ENCODE results near the gene EIF3J. TPM values are rescaled to one million over a fixed set of nuclear protein-coding genes. Genes with fewer than 3 reads are reported as not detected.

EIF3J gene
- polyA plus RNA-seq, 1 donor from 2014 or later: 52.9 TPM

DNA sequence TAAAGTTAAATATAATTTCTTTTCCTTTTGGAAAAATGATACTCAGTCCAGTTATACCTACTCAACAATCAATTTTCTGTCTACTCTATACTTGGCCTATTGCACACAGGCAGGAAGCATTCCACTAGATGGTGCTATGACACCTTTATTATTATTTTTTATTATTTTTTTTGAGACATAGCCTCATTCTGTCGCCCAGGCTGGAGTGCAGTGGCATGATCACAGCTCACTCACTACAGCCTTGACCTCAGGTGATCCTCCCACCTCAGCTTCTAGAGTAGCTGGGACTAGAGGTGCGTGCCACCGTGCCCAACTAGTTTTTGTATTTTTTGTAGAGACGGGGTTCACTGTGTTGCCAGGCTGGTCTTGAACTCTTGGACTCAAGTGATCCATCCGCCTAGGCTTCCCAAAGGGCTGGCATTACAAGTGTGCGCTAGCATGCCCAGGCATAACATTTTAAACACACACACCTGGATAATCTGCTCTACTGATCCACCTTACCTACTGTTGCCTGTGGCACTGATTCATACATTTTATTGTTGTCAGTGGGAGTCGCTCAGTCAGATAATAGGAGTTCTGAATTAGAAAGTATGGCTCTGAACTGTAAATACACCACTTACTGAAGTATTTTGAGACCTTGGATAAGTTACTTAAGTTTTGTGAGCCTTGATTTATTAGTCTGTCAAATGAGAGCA is 56.2 kb downstream of the EIF3J start:
- no peak overlapping the region for H3K27ac ChIP-seq (ENCODE audit: low read length)

DNA sequence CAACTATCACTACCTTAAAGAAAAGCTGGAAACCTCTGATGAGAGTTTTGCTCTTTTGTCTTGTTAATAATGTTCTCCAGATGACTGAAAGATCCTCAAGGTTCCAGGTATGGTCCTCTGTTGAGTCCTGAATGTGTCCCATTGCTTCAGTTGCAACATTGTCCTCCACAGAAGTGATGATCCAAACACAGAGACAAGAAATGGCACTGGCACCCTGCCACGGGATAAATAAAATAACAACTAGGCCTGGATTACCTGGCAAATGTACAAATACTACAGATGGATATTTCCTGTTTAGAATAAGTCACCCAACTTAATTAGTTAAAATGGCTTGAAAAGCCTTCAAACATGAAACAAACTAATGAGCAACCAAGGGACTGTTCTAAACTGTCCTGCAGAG is 58.3 kb downstream of the EIF3J start:
- no peaks in the 10 kb centered on the region for H3K27me3 ChIP-seq (ENCODE audit: insufficient read depth, low read depth, low read length)
- H3F3A ChIP-seq (ENCODE audit: insufficient read depth, low read length, poor library complexity, severe bottlenecking): no peaks in the 10 kb centered on the region
- H3K79me2 ChIP-seq (replicated peaks; ENCODE audit: insufficient read depth, low read length): no peaks in the 10 kb centered on the region
- H4K20me1 ChIP-seq (ENCODE audit: insufficient read depth): no peaks in the 10 kb centered on the region
- H3K4me3 ChIP-seq (ENCODE audit: low read length): no peak overlapping the region
- TF ChIP-seq EP300 (conservative IDR thresholded peaks at IDR 0.05; ENCODE audit: poor library complexity, severe bottlenecking) (no peak), MXI1 (conservative IDR thresholded peaks at IDR 0.05; ENCODE audit: poor library complexity, severe bottlenecking) (no peak), RAD21 (conservative IDR thresholded peaks at IDR 0.05) (no peak), POLR2AphosphoS5 (IDR thresholded peaks at IDR 0.05) (no peak), TAF1 (IDR thresholded peaks at IDR 0.05; ENCODE audit: low read depth) (no peak), SMC3 (conservative IDR thresholded peaks at IDR 0.05; ENCODE audit: poor library complexity) (no peak), EZH2 (IDR thresholded peaks at IDR 0.05; ENCODE audit: borderline replicate concordance, insufficient read depth, low read length, poor library complexity, severe bottlenecking) (no peak)
- TF ChIP-seq, protein P1, sequence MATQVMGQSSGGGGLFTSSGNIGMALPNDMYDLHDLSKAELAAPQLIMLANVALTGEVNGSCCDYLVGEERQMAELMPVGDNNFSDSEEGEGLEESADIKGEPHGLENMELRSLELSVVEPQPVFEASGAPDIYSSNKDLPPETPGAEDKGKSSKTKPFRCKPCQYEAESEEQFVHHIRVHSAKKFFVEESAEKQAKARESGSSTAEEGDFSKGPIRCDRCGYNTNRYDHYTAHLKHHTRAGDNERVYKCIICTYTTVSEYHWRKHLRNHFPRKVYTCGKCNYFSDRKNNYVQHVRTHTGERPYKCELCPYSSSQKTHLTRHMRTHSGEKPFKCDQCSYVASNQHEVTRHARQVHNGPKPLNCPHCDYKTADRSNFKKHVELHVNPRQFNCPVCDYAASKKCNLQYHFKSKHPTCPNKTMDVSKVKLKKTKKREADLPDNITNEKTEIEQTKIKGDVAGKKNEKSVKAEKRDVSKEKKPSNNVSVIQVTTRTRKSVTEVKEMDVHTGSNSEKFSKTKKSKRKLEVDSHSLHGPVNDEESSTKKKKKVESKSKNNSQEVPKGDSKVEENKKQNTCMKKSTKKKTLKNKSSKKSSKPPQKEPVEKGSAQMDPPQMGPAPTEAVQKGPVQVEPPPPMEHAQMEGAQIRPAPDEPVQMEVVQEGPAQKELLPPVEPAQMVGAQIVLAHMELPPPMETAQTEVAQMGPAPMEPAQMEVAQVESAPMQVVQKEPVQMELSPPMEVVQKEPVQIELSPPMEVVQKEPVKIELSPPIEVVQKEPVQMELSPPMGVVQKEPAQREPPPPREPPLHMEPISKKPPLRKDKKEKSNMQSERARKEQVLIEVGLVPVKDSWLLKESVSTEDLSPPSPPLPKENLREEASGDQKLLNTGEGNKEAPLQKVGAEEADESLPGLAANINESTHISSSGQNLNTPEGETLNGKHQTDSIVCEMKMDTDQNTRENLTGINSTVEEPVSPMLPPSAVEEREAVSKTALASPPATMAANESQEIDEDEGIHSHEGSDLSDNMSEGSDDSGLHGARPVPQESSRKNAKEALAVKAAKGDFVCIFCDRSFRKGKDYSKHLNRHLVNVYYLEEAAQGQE (IDR thresholded peaks at IDR 0.05; ENCODE audit: borderline replicate concordance): no peak
- TF ChIP-seq, protein P2, sequence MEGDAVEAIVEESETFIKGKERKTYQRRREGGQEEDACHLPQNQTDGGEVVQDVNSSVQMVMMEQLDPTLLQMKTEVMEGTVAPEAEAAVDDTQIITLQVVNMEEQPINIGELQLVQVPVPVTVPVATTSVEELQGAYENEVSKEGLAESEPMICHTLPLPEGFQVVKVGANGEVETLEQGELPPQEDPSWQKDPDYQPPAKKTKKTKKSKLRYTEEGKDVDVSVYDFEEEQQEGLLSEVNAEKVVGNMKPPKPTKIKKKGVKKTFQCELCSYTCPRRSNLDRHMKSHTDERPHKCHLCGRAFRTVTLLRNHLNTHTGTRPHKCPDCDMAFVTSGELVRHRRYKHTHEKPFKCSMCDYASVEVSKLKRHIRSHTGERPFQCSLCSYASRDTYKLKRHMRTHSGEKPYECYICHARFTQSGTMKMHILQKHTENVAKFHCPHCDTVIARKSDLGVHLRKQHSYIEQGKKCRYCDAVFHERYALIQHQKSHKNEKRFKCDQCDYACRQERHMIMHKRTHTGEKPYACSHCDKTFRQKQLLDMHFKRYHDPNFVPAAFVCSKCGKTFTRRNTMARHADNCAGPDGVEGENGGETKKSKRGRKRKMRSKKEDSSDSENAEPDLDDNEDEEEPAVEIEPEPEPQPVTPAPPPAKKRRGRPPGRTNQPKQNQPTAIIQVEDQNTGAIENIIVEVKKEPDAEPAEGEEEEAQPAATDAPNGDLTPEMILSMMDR (IDR thresholded peaks at IDR 0.05; ENCODE audit: poor library complexity, severe bottlenecking): no peak
- H3K27ac ChIP-seq (ENCODE audit: low read length): no peak overlapping the region
- no peak overlapping the region for H3K9ac ChIP-seq (ENCODE audit: low read length)
- H3K36me3 ChIP-seq (ENCODE audit: insufficient read depth, low read length): peaks cover 10% of the 10 kb centered on the region
- no peak overlapping the region for H2AFZ ChIP-seq (ENCODE audit: low read depth, low read length)
- H3K9me2 ChIP-seq (ENCODE audit: insufficient read depth, low read length): no peaks in the 10 kb centered on the region
- no peaks in the 10 kb centered on the region for H3K9me3 ChIP-seq (ENCODE audit: low read length)
- no peak overlapping the region for H3K4me2 ChIP-seq (ENCODE audit: low read length)

More for the DNA sequence above, 56.2 kb downstream of the EIF3J start:
- H2AFZ ChIP-seq (ENCODE audit: low read depth, low read length): no peak overlapping the region
- no peaks in the 10 kb centered on the region for H3K9me2 ChIP-seq (ENCODE audit: insufficient read depth, low read length)
- H3K9me3 ChIP-seq (ENCODE audit: low read length): no peaks in the 10 kb centered on the region
- H3K36me3 ChIP-seq (ENCODE audit: insufficient read depth, low read length): peaks cover 10% of the 10 kb centered on the region
- TF ChIP-seq, protein P2 (IDR thresholded peaks at IDR 0.05; ENCODE audit: poor library complexity, severe bottlenecking): peak; percentile 61
- TF ChIP-seq SMC3 (conservative IDR thresholded peaks at IDR 0.05; ENCODE audit: poor library complexity): peak; percentile 62
- no peak for TF ChIP-seq EP300 (conservative IDR thresholded peaks at IDR 0.05; ENCODE audit: poor library complexity, severe bottlenecking)
- H3F3A ChIP-seq (ENCODE audit: insufficient read depth, low read length, poor library complexity, severe bottlenecking): no peaks in the 10 kb centered on the region
- no peaks in the 10 kb centered on the region for H3K79me2 ChIP-seq (replicated peaks; ENCODE audit: insufficient read depth, low read length)
- H3K27me3 ChIP-seq (ENCODE audit: insufficient read depth, low read depth, low read length): no peaks in the 10 kb centered on the region
- H3K4me3 ChIP-seq (ENCODE audit: low read length): no peak overlapping the region
- H4K20me1 ChIP-seq (ENCODE audit: insufficient read depth): no peaks in the 10 kb centered on the region
- no peak overlapping the region for H3K4me2 ChIP-seq (ENCODE audit: low read length)
- no peak overlapping the region for H3K9ac ChIP-seq (ENCODE audit: low read length)
